Measurements from ENCODE around the gene GRHL3. TPM values are rescaled to one million over a fixed set of nuclear protein-coding genes. Genes with fewer than 3 reads are reported as not detected.

Gene GRHL3
- total RNA-seq, 1 experiment from 2014 or later = 2.5 TPM

DNA sequence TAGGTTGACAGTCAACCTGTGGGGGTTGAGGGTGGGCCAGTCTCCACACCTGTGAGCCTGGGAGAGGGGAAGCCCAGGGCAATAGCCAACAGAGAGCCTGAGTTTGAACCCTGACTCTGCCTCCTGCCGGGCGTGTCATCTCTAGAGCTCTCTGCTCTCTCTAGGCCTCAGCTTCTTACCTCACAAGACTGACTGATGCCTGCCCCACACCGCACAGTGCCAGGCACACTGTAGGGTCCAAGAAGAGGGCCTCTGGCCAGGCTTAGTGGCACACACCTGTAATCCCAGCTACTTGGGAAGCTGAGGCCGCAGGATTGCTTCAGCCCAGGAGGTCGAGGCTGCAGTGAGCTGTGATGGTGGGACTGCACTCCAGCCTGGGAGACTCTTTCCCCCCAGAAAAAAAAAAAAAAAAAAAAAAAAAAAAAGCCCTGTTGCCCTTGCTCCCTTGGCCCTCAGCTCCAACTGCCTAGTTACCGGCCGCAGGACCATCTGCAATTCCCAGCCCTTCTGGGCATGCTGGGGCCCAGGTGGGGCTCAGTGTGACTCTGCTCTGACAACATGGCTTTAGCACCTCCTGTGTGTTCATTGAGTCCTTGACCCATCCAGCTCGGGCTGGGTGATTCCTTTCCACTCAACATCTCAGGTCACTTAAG is 25.1 kb downstream of the GRHL3 start:
- Mint-ChIP-seq H3K4me3 (no peak overlapping the region), H3K4me1 (peaks cover 32% of the 10 kb centered on the region), H3K27me3 (ENCODE audit: low read depth) (no peaks in the 10 kb centered on the region; the same call in 1 of the 2 replicates), H3K9me3 (no peaks in the 10 kb centered on the region), H3K27ac (no peak overlapping the region), H3K36me3 (no peaks in the 10 kb centered on the region)
- ATAC-seq = no peak
- CTCF ChIA-PET = interaction anchor here (0.5 to 2.1 kb wide), 5 partner anchors 33 to 290 kb away, joined by 3 to 12 read pairs (median 5); no protein-coding TSS in a partner anchor
- TF ChIP-seq, protein P1, sequence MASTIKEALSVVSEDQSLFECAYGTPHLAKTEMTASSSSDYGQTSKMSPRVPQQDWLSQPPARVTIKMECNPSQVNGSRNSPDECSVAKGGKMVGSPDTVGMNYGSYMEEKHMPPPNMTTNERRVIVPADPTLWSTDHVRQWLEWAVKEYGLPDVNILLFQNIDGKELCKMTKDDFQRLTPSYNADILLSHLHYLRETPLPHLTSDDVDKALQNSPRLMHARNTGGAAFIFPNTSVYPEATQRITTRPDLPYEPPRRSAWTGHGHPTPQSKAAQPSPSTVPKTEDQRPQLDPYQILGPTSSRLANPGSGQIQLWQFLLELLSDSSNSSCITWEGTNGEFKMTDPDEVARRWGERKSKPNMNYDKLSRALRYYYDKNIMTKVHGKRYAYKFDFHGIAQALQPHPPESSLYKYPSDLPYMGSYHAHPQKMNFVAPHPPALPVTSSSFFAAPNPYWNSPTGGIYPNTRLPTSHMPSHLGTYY (CRISPR knock-in tag; IDR thresholded peaks at IDR 0.05) = no peak
- TF ChIP-seq, protein P2, sequence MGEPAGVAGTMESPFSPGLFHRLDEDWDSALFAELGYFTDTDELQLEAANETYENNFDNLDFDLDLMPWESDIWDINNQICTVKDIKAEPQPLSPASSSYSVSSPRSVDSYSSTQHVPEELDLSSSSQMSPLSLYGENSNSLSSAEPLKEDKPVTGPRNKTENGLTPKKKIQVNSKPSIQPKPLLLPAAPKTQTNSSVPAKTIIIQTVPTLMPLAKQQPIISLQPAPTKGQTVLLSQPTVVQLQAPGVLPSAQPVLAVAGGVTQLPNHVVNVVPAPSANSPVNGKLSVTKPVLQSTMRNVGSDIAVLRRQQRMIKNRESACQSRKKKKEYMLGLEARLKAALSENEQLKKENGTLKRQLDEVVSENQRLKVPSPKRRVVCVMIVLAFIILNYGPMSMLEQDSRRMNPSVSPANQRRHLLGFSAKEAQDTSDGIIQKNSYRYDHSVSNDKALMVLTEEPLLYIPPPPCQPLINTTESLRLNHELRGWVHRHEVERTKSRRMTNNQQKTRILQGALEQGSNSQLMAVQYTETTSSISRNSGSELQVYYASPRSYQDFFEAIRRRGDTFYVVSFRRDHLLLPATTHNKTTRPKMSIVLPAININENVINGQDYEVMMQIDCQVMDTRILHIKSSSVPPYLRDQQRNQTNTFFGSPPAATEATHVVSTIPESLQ (CRISPR knock-in tag; IDR thresholded peaks at IDR 0.05) = no peak
- TF ChIP-seq TEAD1 (CRISPR knock-in tag; IDR thresholded peaks at IDR 0.05) = no peak
- no peak for TF ChIP-seq SMAD3 (CRISPR knock-in tag; IDR thresholded peaks at IDR 0.05; ENCODE audit: borderline replicate concordance)
- POLR2A ChIA-PET = interaction anchor here (0.6 kb wide), 2 partner anchors 162 to 400 kb away, joined by 4 to 5 read pairs; no protein-coding TSS in a partner anchor
- DNase-seq (ENCODE audit: low spot score) = no peak

DNA sequence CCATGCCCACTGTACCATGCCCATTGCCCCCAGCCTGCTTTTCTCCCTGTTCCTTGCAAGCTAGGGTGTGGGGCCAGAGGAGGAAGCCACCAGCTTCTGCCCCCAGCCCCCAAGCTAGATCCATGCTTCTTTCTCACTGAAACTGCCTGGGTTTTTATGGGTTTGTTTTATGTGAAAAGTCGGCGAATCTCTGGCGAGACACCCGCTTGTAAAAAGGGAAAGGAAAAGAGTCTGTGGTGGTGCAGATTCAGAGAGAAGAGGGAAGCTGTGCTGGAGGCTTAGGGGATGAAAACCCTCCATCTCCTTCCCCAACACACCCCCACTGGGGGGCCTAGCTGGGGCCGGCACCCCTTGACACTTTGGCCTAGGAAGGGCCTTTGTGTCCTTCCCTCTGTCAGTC is 26.2 kb downstream of the GRHL3 start:
- DNase-seq (ENCODE audit: low spot score) (no peak), ATAC-seq (no peak)
- no peak overlapping the region for H3K4me3 Mint-ChIP-seq
- H3K36me3 Mint-ChIP-seq = no peaks in the 10 kb centered on the region
- ChIA-PET POLR2A (no interaction called here), CTCF (interaction anchor here (1.0 to 2.1 kb wide), 3 partner anchors 47 to 144 kb away, joined by 3 to 9 read pairs (median 4); partner anchors contain the start of gene NIPAL3)
- no peaks in the 10 kb centered on the region; the same call in 1 of the 2 replicates for H3K27me3 Mint-ChIP-seq (ENCODE audit: low read depth)
- H3K4me1 Mint-ChIP-seq = peaks cover 22% of the 10 kb centered on the region
- no peaks in the 10 kb centered on the region for H3K9me3 Mint-ChIP-seq
- TF ChIP-seq, protein P3, sequence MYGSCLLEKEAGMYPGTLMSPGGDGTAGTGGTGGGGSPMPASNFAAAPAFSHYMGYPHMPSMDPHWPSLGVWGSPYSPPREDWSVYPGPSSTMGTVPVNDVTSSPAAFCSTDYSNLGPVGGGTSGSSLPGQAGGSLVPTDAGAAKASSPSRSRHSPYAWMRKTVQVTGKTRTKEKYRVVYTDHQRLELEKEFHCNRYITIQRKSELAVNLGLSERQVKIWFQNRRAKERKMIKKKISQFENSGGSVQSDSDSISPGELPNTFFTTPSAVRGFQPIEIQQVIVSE (CRISPR knock-in tag; IDR thresholded peaks at IDR 0.05; ENCODE audit: borderline replicate concordance) = no peak
- TF ChIP-seq, protein P4, sequence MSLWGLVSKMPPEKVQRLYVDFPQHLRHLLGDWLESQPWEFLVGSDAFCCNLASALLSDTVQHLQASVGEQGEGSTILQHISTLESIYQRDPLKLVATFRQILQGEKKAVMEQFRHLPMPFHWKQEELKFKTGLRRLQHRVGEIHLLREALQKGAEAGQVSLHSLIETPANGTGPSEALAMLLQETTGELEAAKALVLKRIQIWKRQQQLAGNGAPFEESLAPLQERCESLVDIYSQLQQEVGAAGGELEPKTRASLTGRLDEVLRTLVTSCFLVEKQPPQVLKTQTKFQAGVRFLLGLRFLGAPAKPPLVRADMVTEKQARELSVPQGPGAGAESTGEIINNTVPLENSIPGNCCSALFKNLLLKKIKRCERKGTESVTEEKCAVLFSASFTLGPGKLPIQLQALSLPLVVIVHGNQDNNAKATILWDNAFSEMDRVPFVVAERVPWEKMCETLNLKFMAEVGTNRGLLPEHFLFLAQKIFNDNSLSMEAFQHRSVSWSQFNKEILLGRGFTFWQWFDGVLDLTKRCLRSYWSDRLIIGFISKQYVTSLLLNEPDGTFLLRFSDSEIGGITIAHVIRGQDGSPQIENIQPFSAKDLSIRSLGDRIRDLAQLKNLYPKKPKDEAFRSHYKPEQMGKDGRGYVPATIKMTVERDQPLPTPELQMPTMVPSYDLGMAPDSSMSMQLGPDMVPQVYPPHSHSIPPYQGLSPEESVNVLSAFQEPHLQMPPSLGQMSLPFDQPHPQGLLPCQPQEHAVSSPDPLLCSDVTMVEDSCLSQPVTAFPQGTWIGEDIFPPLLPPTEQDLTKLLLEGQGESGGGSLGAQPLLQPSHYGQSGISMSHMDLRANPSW (CRISPR knock-in tag; conservative IDR thresholded peaks at IDR 0.05; ENCODE audit: low read depth) = no peak
- no peak for TF ChIP-seq ZNF232 (CRISPR knock-in tag; IDR thresholded peaks at IDR 0.05)
- H3K27ac Mint-ChIP-seq = no peak overlapping the region

DNA sequence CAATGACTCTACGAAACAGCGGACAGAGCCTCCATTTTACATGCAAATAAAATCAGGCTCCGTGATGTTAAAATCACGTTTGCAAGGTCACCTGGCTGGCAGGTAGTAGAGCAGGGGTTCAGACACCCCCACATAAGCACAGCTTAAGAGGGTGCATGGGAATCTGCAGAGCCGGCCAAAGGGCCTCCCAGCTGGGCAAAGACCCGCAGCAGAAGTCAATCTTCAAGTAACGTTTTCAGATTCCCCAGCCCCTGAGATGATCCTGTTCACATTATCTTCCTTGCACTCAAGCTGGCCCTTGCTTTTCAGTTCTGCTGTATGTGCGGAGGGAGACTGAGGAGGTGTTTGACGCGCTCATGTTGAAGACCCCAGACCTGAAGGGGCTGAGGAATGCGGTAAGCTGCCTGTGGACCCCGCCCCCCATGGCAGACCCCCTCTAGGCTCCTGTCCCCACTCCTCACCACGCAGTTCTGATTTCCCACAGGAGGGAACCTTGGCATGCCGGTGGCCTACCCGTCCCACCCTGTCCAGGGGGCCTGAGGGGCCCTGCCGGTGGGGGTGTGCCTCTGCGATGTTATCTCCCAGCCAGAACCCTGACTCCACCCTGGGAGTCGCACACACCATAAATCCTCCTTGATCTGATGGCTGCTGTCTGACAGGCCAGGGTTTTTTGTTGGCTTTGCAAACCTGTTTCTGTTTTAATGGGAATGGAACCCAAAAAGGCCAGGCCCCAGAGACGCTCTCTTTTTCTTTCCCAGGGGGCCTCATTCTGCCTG is 28.2 kb downstream of the GRHL3 start:
- H3K36me3 Mint-ChIP-seq = no peaks in the 10 kb centered on the region
- ATAC-seq = no peak
- POLR2A ChIA-PET = no interaction called here
- DNase-seq (ENCODE audit: low spot score) = no peak
- H3K9me3 Mint-ChIP-seq = no peaks in the 10 kb centered on the region
- no peak overlapping the region; the same call in 1 of the 2 replicates for H3K27ac Mint-ChIP-seq
- CTCF ChIA-PET = interaction anchor here (1.0 to 3.2 kb wide), 4 partner anchors 45 to 149 kb away, joined by 3 to 16 read pairs (median 8); partner anchors contain the start of gene NIPAL3
- no peaks in the 10 kb centered on the region for H3K27me3 Mint-ChIP-seq (ENCODE audit: low read depth)
- peaks cover 2% of the 10 kb centered on the region for H3K4me1 Mint-ChIP-seq
- H3K4me3 Mint-ChIP-seq = no peak overlapping the region
- TF ChIP-seq RELA (CRISPR knock-in tag; IDR thresholded peaks at IDR 0.05; ENCODE audit: borderline replicate concordance) (no peak), FOXK1 (CRISPR knock-in tag; IDR thresholded peaks at IDR 0.05) (no peak), ZNF416 (CRISPR knock-in tag; IDR thresholded peaks at IDR 0.05) (no peak), EMX1 (CRISPR knock-in tag; IDR thresholded peaks at IDR 0.05) (no peak), SOX15 (CRISPR knock-in tag; IDR thresholded peaks at IDR 0.05) (no peak), NFATC4 (CRISPR knock-in tag; IDR thresholded peaks at IDR 0.05) (no peak), SP1 (CRISPR knock-in tag; conservative IDR thresholded peaks at IDR 0.05) (no peak), GTF2I (CRISPR knock-in tag; conservative IDR thresholded peaks at IDR 0.05) (no peak)
- TF ChIP-seq, protein P5, sequence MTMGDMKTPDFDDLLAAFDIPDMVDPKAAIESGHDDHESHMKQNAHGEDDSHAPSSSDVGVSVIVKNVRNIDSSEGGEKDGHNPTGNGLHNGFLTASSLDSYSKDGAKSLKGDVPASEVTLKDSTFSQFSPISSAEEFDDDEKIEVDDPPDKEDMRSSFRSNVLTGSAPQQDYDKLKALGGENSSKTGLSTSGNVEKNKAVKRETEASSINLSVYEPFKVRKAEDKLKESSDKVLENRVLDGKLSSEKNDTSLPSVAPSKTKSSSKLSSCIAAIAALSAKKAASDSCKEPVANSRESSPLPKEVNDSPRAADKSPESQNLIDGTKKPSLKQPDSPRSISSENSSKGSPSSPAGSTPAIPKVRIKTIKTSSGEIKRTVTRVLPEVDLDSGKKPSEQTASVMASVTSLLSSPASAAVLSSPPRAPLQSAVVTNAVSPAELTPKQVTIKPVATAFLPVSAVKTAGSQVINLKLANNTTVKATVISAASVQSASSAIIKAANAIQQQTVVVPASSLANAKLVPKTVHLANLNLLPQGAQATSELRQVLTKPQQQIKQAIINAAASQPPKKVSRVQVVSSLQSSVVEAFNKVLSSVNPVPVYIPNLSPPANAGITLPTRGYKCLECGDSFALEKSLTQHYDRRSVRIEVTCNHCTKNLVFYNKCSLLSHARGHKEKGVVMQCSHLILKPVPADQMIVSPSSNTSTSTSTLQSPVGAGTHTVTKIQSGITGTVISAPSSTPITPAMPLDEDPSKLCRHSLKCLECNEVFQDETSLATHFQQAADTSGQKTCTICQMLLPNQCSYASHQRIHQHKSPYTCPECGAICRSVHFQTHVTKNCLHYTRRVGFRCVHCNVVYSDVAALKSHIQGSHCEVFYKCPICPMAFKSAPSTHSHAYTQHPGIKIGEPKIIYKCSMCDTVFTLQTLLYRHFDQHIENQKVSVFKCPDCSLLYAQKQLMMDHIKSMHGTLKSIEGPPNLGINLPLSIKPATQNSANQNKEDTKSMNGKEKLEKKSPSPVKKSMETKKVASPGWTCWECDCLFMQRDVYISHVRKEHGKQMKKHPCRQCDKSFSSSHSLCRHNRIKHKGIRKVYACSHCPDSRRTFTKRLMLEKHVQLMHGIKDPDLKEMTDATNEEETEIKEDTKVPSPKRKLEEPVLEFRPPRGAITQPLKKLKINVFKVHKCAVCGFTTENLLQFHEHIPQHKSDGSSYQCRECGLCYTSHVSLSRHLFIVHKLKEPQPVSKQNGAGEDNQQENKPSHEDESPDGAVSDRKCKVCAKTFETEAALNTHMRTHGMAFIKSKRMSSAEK (CRISPR knock-in tag; IDR thresholded peaks at IDR 0.05; ENCODE audit: borderline replicate concordance) = no peak
- TF ChIP-seq, protein P6, sequence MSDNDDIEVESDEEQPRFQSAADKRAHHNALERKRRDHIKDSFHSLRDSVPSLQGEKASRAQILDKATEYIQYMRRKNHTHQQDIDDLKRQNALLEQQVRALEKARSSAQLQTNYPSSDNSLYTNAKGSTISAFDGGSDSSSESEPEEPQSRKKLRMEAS (CRISPR knock-in tag; IDR thresholded peaks at IDR 0.05) = no peak
- TF ChIP-seq, protein P7, sequence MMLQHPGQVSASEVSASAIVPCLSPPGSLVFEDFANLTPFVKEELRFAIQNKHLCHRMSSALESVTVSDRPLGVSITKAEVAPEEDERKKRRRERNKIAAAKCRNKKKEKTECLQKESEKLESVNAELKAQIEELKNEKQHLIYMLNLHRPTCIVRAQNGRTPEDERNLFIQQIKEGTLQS (CRISPR knock-in tag; conservative IDR thresholded peaks at IDR 0.05) = no peak
